Uterus (tissue), 2 donors: ENCODE measurements around the gene NLGN2.

Source experiments
- CTCF ChIP-seq, 4 experiments: fragments of 200-600 bp in 2 of 4; fragments of 450-650 bp in 2 of 4; sonication (generic) in 2 of 4; IDR thresholded peaks; one replicate each; pipeline ENCODE4 v1.5.1; 2016 to 2019; ENCODE audit warnings: antibody characterized with exemption in 4 of 4, mild to moderate bottlenecking in 2 of 4, moderate library complexity in 1 of 4
- POLR2A ChIP-seq, 2 donors: fragments of 450-650 bp; IDR thresholded peaks; one replicate each; pipeline ENCODE4 v1.6.1; 2016; ENCODE audit warnings: antibody characterized with exemption in 2 of 2, mild to moderate bottlenecking in 1 of 2, moderate library complexity in 1 of 2

GRCh38 chr17:7466639-7467341, 59.1 kb downstream of the NLGN2 start:
- TF ChIP-seq CTCF (IDR thresholded peaks at IDR 0.05) (no peak), POLR2A (IDR thresholded peaks at IDR 0.05) (no peak)
